SK-N-SH (cell line): ENCODE measurements around the gene PHLDB2. TPM values are rescaled to one million over a fixed set of nuclear protein-coding genes. Genes with fewer than 3 reads are reported as not detected.

Source experiments
- CTCF ChIA-PET: fragments of 300-600, 350-600 bp; formaldehyde crosslinking; extraction: SDS; loops from one replicate; lab custom pipeline; 2021; lab: Yijun Ruan, JAX
- POLR2A ChIA-PET: fragments of 350-600 bp; sonication (Branson Sonifier 250); formaldehyde crosslinking; extraction: SDS; loops from one replicate; lab custom pipeline; 2020; ENCODE audit warnings: antibody characterized with exemption, inconsistent platforms; lab: Yijun Ruan, JAX
- DNase-seq: peaks from one replicate; pipeline ENCODE4 v3.0.0; 2012
- H2AFZ ChIP-seq: fragments of 200-600 bp; sonication (generic); 2 replicates; pipeline ENCODE4 v1.8.1; 2016; ENCODE audit warnings: antibody characterized with exemption, mild to moderate bottlenecking, low read depth
- H3F3A ChIP-seq: fragments of 200-600 bp; sonication (generic); replicated peaks from 2 replicates; pipeline ENCODE3; 2016; ENCODE audit warnings: antibody characterized with exemption, mild to moderate bottlenecking; ENCODE audit not compliant: insufficient read depth
- H3K27ac ChIP-seq, 2 experiments: fragments of 200-500 bp in 1 of 2; fragments of 200-600 bp in 1 of 2; sonication (Bioruptor generic) in 1 of 2; sonication (generic), shearing (Covaris generic) in 1 of 2; 2 replicates each; pipeline versions ENCODE4 v1.5.1 to v1.6.1; 2014 to 2016; ENCODE audit warnings: low read depth in 2 of 2, inconsistent platforms in 1 of 2, low read length in 1 of 2, mild to moderate bottlenecking in 1 of 2, mixed read lengths in 1 of 2
- H3K27me3 ChIP-seq: fragments of 200-600 bp; sonication (generic), shearing (Covaris generic); 2 replicates; pipeline ENCODE4 v1.6.1; 2016; ENCODE audit warnings: mixed run types; ENCODE audit not compliant: insufficient read depth
- H3K36me3 ChIP-seq, 2 experiments: fragments of 200-500 bp in 1 of 2; fragments of 200-600 bp in 1 of 2; sonication (Bioruptor generic) in 1 of 2; sonication (generic) in 1 of 2; replicated peaks in 1 of 2; 2 replicates each; pipeline versions ENCODE3 to v1.5.1; 2014 to 2016; ENCODE audit warnings: low read length in 1 of 2, mild to moderate bottlenecking in 1 of 2; ENCODE audit not compliant: insufficient read depth in 2 of 2, control insufficient read depth in 1 of 2
- H3K4me1 ChIP-seq, 2 experiments: fragments of 200-500 bp in 1 of 2; fragments of 200-600 bp in 1 of 2; sonication (Bioruptor generic) in 1 of 2; sonication (generic), shearing (Covaris generic) in 1 of 2; 2 replicates each; pipeline versions ENCODE4 v1.5.1 to v1.6.1; 2014 to 2016; ENCODE audit warnings: low read depth in 1 of 2, low read length in 1 of 2, mixed run types in 1 of 2; ENCODE audit not compliant: insufficient read depth in 2 of 2, control insufficient read depth in 1 of 2
- H3K4me2 ChIP-seq: fragments of 200-600 bp; sonication (generic), shearing (Covaris generic); 2 replicates; pipeline ENCODE4 v1.6.1; 2017; ENCODE audit warnings: mixed run types
- H3K4me3 ChIP-seq, 2 experiments: fragments of 200-500 bp in 1 of 2; fragments of 200-600 bp in 1 of 2; sonication (Bioruptor generic) in 1 of 2; sonication (generic), shearing (Covaris generic) in 1 of 2; 2 replicates each; pipeline versions ENCODE4 v1.5.1 to v1.8.1; 2014 to 2016; ENCODE audit warnings: low read depth in 2 of 2, inconsistent platforms in 1 of 2, low read length in 1 of 2, mild to moderate bottlenecking in 1 of 2, mixed read lengths in 1 of 2, moderate library complexity in 1 of 2
- H3K79me2 ChIP-seq: fragments of 200-600 bp; sonication (generic); 2 replicates; pipeline ENCODE4 v1.8.1; 2017; ENCODE audit warnings: mild to moderate bottlenecking; ENCODE audit not compliant: insufficient read depth
- H3K9ac ChIP-seq: fragments of 200-600 bp; sonication (generic); 2 replicates; pipeline ENCODE4 v1.6.1; 2017; ENCODE audit warnings: mixed run types
- H3K9me2 ChIP-seq: fragments of 200-600 bp; sonication (generic); 2 replicates; pipeline ENCODE4 v1.6.1; 2017; ENCODE audit warnings: mixed run types
- H3K9me3 ChIP-seq: fragments of 200-600 bp; sonication (generic); 2 replicates; pipeline ENCODE4 v1.6.1; 2017; ENCODE audit warnings: mixed run types, mild to moderate bottlenecking, moderate library complexity
- H4K20me1 ChIP-seq: fragments of 200-600 bp; sonication (generic); 2 replicates; pipeline ENCODE4 v1.6.1; 2017; ENCODE audit warnings: mild to moderate bottlenecking, mixed run types; ENCODE audit not compliant: insufficient read depth
- CHD2 ChIP-seq: fragments of 150-350 bp; IDR thresholded peaks from 2 replicates; pipeline ENCODE4 v1.6.1; 2018; ENCODE audit warnings: low read length; ENCODE audit not compliant: partially characterized antibody
- ELF1 ChIP-seq: IDR thresholded peaks from 2 replicates; pipeline ENCODE4 v1.4.0; 2012
- EP300 ChIP-seq, 2 experiments: IDR thresholded peaks; 2 replicates each; pipeline versions ENCODE4 v1.4.0 to v1.6.1; 2012; ENCODE audit warnings: borderline replicate concordance in 1 of 2, low read depth in 1 of 2, low read length in 1 of 2
- EZH2phosphoT487 ChIP-seq: fragments of 200-600 bp; sonication (generic); IDR thresholded peaks from 2 replicates; pipeline ENCODE4 v1.6.1; 2017; ENCODE audit warnings: low read depth, mixed run types, mild to moderate bottlenecking, antibody characterized with exemption, moderate library complexity, borderline replicate concordance
- FOXJ3 ChIP-seq: sonication (generic); formaldehyde crosslinking; IDR thresholded peaks from 2 replicates; pipeline ENCODE4 v1.5.1; 2020; ENCODE audit warnings: mild to moderate bottlenecking, missing genetic modification reagents
- FOXM1 ChIP-seq: IDR thresholded peaks from 2 replicates; pipeline ENCODE4 v1.4.0; 2012; ENCODE audit warnings: low read depth, mild to moderate bottlenecking
- MXI1 ChIP-seq: IDR thresholded peaks from 2 replicates; pipeline ENCODE4 v1.6.1; 2012; ENCODE audit warnings: mild to moderate bottlenecking, low read depth, low read length, improper control_type of control experiment
- NRF1 ChIP-seq: IDR thresholded peaks from 2 replicates; pipeline ENCODE4 v1.6.1; 2012; ENCODE audit warnings: low read depth, mild to moderate bottlenecking, low read length
- POLR2AphosphoS5 ChIP-seq: IDR thresholded peaks from 2 replicates; pipeline ENCODE4 v1.6.1; 2012; ENCODE audit warnings: low read depth, low read length
- RCOR1 ChIP-seq: fragments of 150-350 bp; IDR thresholded peaks from 2 replicates; pipeline ENCODE4 v1.6.1; 2017; ENCODE audit warnings: antibody characterized with exemption, low read length
- RFX5 ChIP-seq: IDR thresholded peaks from 2 replicates; pipeline ENCODE4 v1.6.1; 2012; ENCODE audit warnings: mild to moderate bottlenecking, improper control_type of control experiment, low read length
- RXRA ChIP-seq: IDR thresholded peaks from 2 replicates; pipeline ENCODE4 v1.4.0; 2012; ENCODE audit warnings: low read depth, mild to moderate bottlenecking, borderline replicate concordance
- SIN3A ChIP-seq: IDR thresholded peaks from 2 replicates; pipeline ENCODE4 v1.6.1; 2012; ENCODE audit warnings: low read depth, mild to moderate bottlenecking, low read length, moderate library complexity, borderline replicate concordance
- SMC3 ChIP-seq: IDR thresholded peaks from 2 replicates; pipeline ENCODE4 v1.6.1; 2012; ENCODE audit warnings: low read depth, low read length, improper control_type of control experiment
- TCF12 ChIP-seq: IDR thresholded peaks from 2 replicates; pipeline ENCODE4 v1.4.0; 2012
- TEAD4 ChIP-seq: IDR thresholded peaks from 2 replicates; pipeline ENCODE4 v1.4.0; 2012; ENCODE audit warnings: mild to moderate bottlenecking, borderline replicate concordance; ENCODE audit not compliant: insufficient read depth
- WGBS: methylation state at CpG from one replicate; pipeline ENCODE4 v1.1.6; 2017; ENCODE audit warnings: low lambda C conversion rate; 5-methylcytosine and 5-hydroxymethylcytosine counted together
- polyA plus RNA-seq, 3 experiments: library from polyadenylated mRNA; depleted of rRNA; stranded (reverse); fragments of >200 nt; gene quantifications; 2 replicates each; pipeline ENCODE4 v1.2.3, GENCODE V29; 2012
- TF ChIP-seq, protein P1 (sequence below): fragments of 150-350 bp; IDR thresholded peaks from 2 replicates; pipeline ENCODE4 v1.6.1; 2017; ENCODE audit warnings: antibody characterized with exemption, low read length, low read depth, borderline replicate concordance
- TF ChIP-seq, protein P2 (sequence below): IDR thresholded peaks from 2 replicates; pipeline ENCODE4 v1.6.1; 2012; ENCODE audit warnings: mild to moderate bottlenecking, low read depth, low read length, moderate library complexity
- TF ChIP-seq, protein P3 (sequence below): fragments of 150-350 bp; IDR thresholded peaks from 2 replicates; pipeline ENCODE4 v1.6.1; 2016; ENCODE audit warnings: mild to moderate bottlenecking, low read depth, low read length
- TF ChIP-seq, protein P4 (sequence below): IDR thresholded peaks from 2 replicates; pipeline ENCODE4 v1.4.0; 2012; ENCODE audit warnings: low read depth, borderline replicate concordance

Gene PHLDB2
- polyA plus RNA-seq, 1 of the 3 experiments (the other 2 are of a cell fraction): 18.0 TPM

DNA sequence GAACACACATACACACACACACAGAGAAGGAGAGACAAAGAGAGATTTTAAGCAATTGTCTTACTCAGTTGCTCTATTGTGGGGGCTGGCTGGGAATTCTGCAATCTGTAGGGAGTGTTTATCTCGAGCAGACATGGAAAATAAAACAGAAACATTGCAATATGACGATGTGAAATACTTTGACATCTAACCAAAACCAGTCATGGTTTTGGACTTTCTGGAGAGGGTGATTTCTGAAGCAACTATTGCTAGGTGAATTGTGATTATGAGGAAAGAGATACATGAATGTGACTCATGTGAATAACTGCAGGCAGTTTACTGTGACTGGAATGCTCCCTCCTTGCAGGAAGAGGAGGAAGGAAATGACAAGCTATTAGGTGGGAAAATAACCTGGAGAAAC, 12.3 kb upstream of the PHLDB2 start (continued):
- TF ChIP-seq FOXJ3 (CRISPR knock-in tag): no peak
- TF ChIP-seq TCF12: peak; percentile 56; the same call in 1 of the 2 replicates

DNA sequence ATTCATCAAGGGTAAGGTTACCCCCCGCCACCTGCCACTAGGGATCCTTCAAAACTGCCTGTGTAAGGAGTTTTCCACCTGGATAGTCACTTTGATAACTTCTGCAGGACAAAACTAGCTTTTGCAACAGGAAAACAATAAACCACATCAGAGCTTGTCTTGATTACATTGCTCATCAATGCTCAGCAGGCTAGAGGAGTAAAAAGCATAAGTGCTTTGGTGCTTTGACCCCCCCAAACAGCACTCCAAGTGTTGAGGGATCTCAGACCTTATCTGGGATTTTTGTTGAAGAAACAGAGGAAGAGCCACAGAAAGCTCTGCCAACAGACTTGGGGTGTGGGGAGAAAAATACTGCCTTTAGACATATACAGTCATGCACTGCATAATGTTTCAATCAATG, 10.8 kb upstream of the PHLDB2 start:
- no peaks in the 10 kb centered on the region for H3K27me3 ChIP-seq
- no peak overlapping the region for H3K4me3 ChIP-seq
- 100% methylated on average over 1 of the region's 1 CpG for WGBS
- H3F3A ChIP-seq: peaks cover 24% of the 10 kb centered on the region
- no peak overlapping the region for H3K4me2 ChIP-seq
- no peaks in the 10 kb centered on the region for H3K79me2 ChIP-seq
- H3K27ac ChIP-seq: no peak overlapping the region
- no peak for DNase-seq
- ChIA-PET CTCF (interaction anchor here (2.5 kb wide), 1 partner anchor 11 kb away, joined by 6 read pairs; the partner anchor contains the start of gene PHLDB2), POLR2A (no interaction called here)
- no peak for TF ChIP-seq FOXM1
- TF ChIP-seq, protein P1, sequence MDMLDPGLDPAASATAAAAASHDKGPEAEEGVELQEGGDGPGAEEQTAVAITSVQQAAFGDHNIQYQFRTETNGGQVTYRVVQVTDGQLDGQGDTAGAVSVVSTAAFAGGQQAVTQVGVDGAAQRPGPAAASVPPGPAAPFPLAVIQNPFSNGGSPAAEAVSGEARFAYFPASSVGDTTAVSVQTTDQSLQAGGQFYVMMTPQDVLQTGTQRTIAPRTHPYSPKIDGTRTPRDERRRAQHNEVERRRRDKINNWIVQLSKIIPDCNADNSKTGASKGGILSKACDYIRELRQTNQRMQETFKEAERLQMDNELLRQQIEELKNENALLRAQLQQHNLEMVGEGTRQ: no peak
- TF ChIP-seq SMC3: no peak
- no peak for TF ChIP-seq RFX5
- no peak for TF ChIP-seq EP300 (IDR thresholded peaks at IDR 0.05; ENCODE audit: borderline replicate concordance in 1 of 2, low read depth in 1 of 2, low read length in 1 of 2)
- TF ChIP-seq RXRA: no peak
- no peak for TF ChIP-seq SIN3A
- no peak for TF ChIP-seq POLR2AphosphoS5
- no peak for TF ChIP-seq NRF1
- TF ChIP-seq RCOR1: no peak
- TF ChIP-seq, protein P2, sequence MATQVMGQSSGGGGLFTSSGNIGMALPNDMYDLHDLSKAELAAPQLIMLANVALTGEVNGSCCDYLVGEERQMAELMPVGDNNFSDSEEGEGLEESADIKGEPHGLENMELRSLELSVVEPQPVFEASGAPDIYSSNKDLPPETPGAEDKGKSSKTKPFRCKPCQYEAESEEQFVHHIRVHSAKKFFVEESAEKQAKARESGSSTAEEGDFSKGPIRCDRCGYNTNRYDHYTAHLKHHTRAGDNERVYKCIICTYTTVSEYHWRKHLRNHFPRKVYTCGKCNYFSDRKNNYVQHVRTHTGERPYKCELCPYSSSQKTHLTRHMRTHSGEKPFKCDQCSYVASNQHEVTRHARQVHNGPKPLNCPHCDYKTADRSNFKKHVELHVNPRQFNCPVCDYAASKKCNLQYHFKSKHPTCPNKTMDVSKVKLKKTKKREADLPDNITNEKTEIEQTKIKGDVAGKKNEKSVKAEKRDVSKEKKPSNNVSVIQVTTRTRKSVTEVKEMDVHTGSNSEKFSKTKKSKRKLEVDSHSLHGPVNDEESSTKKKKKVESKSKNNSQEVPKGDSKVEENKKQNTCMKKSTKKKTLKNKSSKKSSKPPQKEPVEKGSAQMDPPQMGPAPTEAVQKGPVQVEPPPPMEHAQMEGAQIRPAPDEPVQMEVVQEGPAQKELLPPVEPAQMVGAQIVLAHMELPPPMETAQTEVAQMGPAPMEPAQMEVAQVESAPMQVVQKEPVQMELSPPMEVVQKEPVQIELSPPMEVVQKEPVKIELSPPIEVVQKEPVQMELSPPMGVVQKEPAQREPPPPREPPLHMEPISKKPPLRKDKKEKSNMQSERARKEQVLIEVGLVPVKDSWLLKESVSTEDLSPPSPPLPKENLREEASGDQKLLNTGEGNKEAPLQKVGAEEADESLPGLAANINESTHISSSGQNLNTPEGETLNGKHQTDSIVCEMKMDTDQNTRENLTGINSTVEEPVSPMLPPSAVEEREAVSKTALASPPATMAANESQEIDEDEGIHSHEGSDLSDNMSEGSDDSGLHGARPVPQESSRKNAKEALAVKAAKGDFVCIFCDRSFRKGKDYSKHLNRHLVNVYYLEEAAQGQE: no peak
- TF ChIP-seq, protein P3, sequence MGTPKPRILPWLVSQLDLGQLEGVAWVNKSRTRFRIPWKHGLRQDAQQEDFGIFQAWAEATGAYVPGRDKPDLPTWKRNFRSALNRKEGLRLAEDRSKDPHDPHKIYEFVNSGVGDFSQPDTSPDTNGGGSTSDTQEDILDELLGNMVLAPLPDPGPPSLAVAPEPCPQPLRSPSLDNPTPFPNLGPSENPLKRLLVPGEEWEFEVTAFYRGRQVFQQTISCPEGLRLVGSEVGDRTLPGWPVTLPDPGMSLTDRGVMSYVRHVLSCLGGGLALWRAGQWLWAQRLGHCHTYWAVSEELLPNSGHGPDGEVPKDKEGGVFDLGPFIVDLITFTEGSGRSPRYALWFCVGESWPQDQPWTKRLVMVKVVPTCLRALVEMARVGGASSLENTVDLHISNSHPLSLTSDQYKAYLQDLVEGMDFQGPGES: no peak
- TF ChIP-seq MXI1: no peak
- no peak for TF ChIP-seq EZH2phosphoT487
- no peak for TF ChIP-seq ELF1
- TF ChIP-seq, protein P4, sequence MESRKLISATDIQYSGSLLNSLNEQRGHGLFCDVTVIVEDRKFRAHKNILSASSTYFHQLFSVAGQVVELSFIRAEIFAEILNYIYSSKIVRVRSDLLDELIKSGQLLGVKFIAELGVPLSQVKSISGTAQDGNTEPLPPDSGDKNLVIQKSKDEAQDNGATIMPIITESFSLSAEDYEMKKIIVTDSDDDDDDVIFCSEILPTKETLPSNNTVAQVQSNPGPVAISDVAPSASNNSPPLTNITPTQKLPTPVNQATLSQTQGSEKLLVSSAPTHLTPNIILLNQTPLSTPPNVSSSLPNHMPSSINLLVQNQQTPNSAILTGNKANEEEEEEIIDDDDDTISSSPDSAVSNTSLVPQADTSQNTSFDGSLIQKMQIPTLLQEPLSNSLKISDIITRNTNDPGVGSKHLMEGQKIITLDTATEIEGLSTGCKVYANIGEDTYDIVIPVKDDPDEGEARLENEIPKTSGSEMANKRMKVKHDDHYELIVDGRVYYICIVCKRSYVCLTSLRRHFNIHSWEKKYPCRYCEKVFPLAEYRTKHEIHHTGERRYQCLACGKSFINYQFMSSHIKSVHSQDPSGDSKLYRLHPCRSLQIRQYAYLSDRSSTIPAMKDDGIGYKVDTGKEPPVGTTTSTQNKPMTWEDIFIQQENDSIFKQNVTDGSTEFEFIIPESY: no peak
- no peak for TF ChIP-seq CHD2
- no peak for TF ChIP-seq TEAD4
- H3K9me2 ChIP-seq: no peaks in the 10 kb centered on the region
- no peaks in the 10 kb centered on the region for H3K9me3 ChIP-seq
- no peaks in the 10 kb centered on the region for H3K36me3 ChIP-seq
- H3K4me1 ChIP-seq: peaks cover 0 to 12% of the 10 kb centered on the region in 2 experiments; a peak in 1 of 4 replicates
- no peak overlapping the region for H2AFZ ChIP-seq
- no peak overlapping the region for H3K9ac ChIP-seq
- no peaks in the 10 kb centered on the region for H4K20me1 ChIP-seq
